HG02943 (cell line): Measurements from ENCODE around the gene DHX36.

ENCODE experiments used
- ATAC-seq: cut with Tn5 transposase; IDR thresholded peaks from one replicate; pipeline ENCODE4 v1.9.1; 2021; ENCODE audit warnings: mild to moderate bottlenecking, low read depth, moderate library complexity; ENCODE audit not compliant: unreplicated experiment

Gene DHX36

DNA sequence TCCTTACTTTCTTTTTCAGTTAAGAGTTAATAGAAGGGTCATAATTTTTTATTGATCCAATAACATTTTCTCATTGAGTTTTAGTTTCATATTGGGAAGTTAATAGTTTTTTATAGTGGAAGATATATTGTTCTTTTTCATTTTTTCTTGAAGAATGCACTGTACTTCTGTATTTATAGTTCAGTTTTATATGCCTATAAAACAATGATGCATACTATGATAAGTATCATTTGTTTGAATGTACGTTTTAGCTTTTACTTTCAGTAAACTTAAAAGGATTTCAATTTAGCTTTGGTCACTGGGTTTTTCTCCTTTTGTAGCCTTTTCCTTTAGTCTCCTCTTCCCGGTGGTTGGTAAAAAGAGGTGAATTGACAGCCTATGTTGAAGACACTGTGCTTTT lies 98.8 kb downstream of the DHX36 start:
- no peak for ATAC-seq

DNA sequence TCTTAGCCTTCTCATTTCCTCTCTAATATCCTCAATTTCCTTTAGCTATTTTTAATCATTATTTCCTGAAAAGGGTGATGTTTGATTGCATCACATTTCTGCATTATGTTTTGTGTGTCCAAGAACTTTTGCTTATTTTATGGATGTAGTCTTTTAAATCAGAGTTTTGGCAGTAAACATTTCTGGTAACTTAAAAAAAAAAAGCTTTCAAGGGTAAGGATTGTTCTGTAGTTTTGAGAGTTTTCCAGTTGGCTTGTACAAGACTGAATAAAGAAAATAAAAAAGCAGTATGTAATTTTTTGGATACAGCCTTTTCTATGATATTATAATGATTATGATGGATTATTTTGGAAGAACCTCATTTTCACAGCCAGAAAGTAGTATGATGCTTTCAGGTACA lies 99.4 kb downstream of the DHX36 start:
- ATAC-seq, result no peak

DNA sequence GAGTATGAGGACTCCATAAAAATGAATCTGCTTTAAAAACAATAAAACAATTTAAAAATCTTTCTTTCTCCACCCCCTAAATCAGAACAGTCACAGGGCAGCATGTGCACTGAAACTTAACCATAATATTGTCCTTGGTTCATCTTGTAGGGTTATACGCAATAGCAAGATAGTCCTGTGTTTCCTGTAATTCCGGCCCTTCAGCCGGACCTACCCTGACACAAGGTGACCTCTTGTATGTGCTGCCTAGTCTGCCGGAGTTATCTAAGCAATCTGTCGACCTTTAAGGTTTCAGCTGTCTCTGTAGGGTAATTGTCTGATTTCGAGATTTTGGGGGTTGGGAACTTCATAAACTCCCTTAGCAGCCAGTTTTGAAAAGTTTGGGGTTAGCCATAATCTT lies 99.9 kb downstream of the DHX36 start:
- ATAC-seq, result no peak

DNA sequence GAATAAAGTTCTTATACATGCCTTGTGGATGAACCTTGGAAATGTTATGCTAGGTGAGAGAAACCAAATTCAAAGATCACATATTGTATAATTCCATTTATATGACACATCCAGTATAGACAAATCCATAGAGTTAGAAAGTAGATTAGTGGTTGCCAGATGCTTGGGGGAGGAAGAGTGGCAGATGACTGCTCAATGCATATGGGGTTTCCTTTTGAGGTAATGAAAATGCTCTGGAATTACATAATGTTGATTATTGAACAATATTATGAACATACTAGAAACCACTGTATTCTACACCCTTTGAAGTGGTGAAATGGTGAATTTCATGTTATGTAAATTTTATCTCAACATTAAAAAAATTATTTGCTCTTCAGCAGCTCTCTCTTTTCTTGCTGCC lies 100.8 kb downstream of the DHX36 start:
- ATAC-seq, result no peak
